B cell (primary cell): ENCODE data around the gene LRP6. TPM values are rescaled to one million over a fixed set of nuclear protein-coding genes. Genes with fewer than 3 reads are reported as not detected.

ENCODE experiments used
- ATAC-seq: fragments of 200-7000 bp; cut with Tn5 transposase; one replicate; pipeline ENCODE4 v1.10.0; 2021; ENCODE audit warnings: low read depth, mild to moderate bottlenecking, moderate number of reproducible peaks, moderate library complexity
- CTCF ChIA-PET: fragments of 350-600 bp; sonication (Branson Sonifier 250); formaldehyde crosslinking; loops from one replicate; lab custom pipeline; 2021; ENCODE audit warnings: antibody characterized with exemption, inconsistent platforms; lab: Charles Lee
- POLR2A ChIA-PET: fragments of 350-600 bp; sonication (Branson Sonifier 250); formaldehyde crosslinking; loops from one replicate; lab custom pipeline; 2021; ENCODE audit warnings: antibody characterized with exemption; lab: Charles Lee
- DNase-seq: peaks from one replicate; pipeline ENCODE4 v3.0.0; 2013
- H2AFZ ChIP-seq: 2 replicates; pipeline ENCODE4 v1.6.1; 2012; ENCODE audit warnings: mild to moderate bottlenecking, low read depth, low read length; ENCODE audit not compliant: insufficient read depth, poor library complexity, severe bottlenecking
- H3K27ac ChIP-seq, 2 donors: 1 replicate in 1 of 2; 2 replicates in 1 of 2; pipeline ENCODE4 v1.5.1; 2012 to 2013; ENCODE audit warnings: low read length in 2 of 2, mild to moderate bottlenecking in 2 of 2, moderate library complexity in 1 of 2
- H3K27me3 ChIP-seq, 4 experiments: fragments of 200-600 bp in 1 of 4; sonication (generic) in 1 of 4; replicated peaks in 1 of 4; 1 replicate in 2 of 4; 2 replicates in 2 of 4; pipeline versions ENCODE4 v1.6.1 to v1.7.0; 2013 to 2016; ENCODE audit warnings: low read length in 3 of 4, mild to moderate bottlenecking in 2 of 4, mixed read lengths in 1 of 4, moderate library complexity in 1 of 4; ENCODE audit not compliant: insufficient read depth in 4 of 4, control insufficient read depth in 3 of 4; ENCODE audit errors: control extremely low read depth in 1 of 4
- H3K36me3 ChIP-seq, 2 experiments: replicated peaks in 1 of 2; 1 replicate in 1 of 2; 2 replicates in 1 of 2; pipeline versions ENCODE4 v1.6.1 to v1.7.1; 2013; ENCODE audit warnings: low read length in 1 of 2; ENCODE audit not compliant: insufficient read depth in 2 of 2, control insufficient read depth in 1 of 2; ENCODE audit errors: control extremely low read depth in 1 of 2, extremely low read depth in 1 of 2
- H3K4me1 ChIP-seq, 2 donors: fragments of 200-600 bp in 1 of 2; sonication (generic) in 1 of 2; 1 replicate in 1 of 2; 2 replicates in 1 of 2; pipeline versions ENCODE4 v1.5.1 to v1.6.1; 2013 to 2017; ENCODE audit warnings: low read length in 2 of 2; ENCODE audit not compliant: control insufficient read depth in 2 of 2, insufficient read depth in 2 of 2
- H3K4me2 ChIP-seq: replicated peaks from 2 replicates; pipeline ENCODE3; 2012; ENCODE audit warnings: mild to moderate bottlenecking, low read depth, low read length; ENCODE audit not compliant: poor library complexity, severe bottlenecking
- H3K4me3 ChIP-seq, 5 experiments: fragments of 200-600 bp in 1 of 5; sonication (generic) in 1 of 5; 1 replicate in 3 of 5; 2 replicates in 2 of 5; pipeline versions ENCODE4 v1.5.1 to v1.7.0; 2011 to 2016; ENCODE audit warnings: low read length in 4 of 5, mild to moderate bottlenecking in 4 of 5, low read depth in 2 of 5, control low read depth in 1 of 5, moderate library complexity in 1 of 5; ENCODE audit not compliant: insufficient read depth in 1 of 5; ENCODE audit errors: control extremely low read depth in 1 of 5, extremely low read depth in 1 of 5
- H3K79me2 ChIP-seq: fragments of 200-600 bp; sonication (generic); one replicate; pipeline ENCODE4 v1.6.0; 2016; ENCODE audit warnings: low read length; ENCODE audit not compliant: control insufficient read depth, insufficient read depth
- H3K9ac ChIP-seq: fragments of 200-600 bp; sonication (generic); 2 replicates; pipeline ENCODE4 v1.6.1; 2017; ENCODE audit warnings: mild to moderate bottlenecking, low read length, moderate library complexity
- H3K9me3 ChIP-seq, 3 donors: one replicate each; pipeline versions ENCODE4 v1.6.1 to v1.7.1; 2013; ENCODE audit warnings: low read length in 2 of 3; ENCODE audit not compliant: control insufficient read depth in 2 of 3, insufficient read depth in 1 of 3; ENCODE audit errors: control extremely low read depth in 1 of 3
- H4K20me1 ChIP-seq: 2 replicates; pipeline ENCODE4 v1.6.0; 2012; ENCODE audit warnings: mild to moderate bottlenecking, low read length; ENCODE audit not compliant: insufficient read depth, control insufficient read depth, poor library complexity, severe bottlenecking
- H3K27ac Mint-ChIP-seq: one replicate; pipeline ENCODE4 v1.8.0; 2021; ENCODE audit warnings: mixed read lengths
- H3K27me3 Mint-ChIP-seq: one replicate; pipeline ENCODE4 v1.8.0; 2021; ENCODE audit warnings: mixed read lengths
- H3K4me1 Mint-ChIP-seq: one replicate; pipeline ENCODE4 v1.8.0; 2021; ENCODE audit warnings: mixed read lengths
- H3K4me3 Mint-ChIP-seq: one replicate; pipeline ENCODE4 v1.8.0; 2021; ENCODE audit warnings: mixed read lengths
- H3K9me3 Mint-ChIP-seq: one replicate; pipeline ENCODE4 v1.8.0; 2022; ENCODE audit warnings: mixed read lengths; ENCODE audit not compliant: insufficient read depth
- CTCF ChIP-seq: fragments of 200-600 bp; IDR thresholded peaks from one replicate; pipeline ENCODE4 v1.8.0; 2022; ENCODE audit warnings: antibody characterized with exemption, mild to moderate bottlenecking
- EZH2 ChIP-seq: IDR thresholded peaks from 2 replicates; pipeline ENCODE4 v1.6.1; 2012; ENCODE audit warnings: borderline replicate concordance, low read depth, mild to moderate bottlenecking, moderate library complexity, low read length; ENCODE audit not compliant: insufficient read depth, poor library complexity, severe bottlenecking
- WGBS: methylation state at CpG from one replicate; pipeline ENCODE4 v1.1.5; 2013; ENCODE audit warnings: missing lambda C conversion rate; ENCODE audit not compliant: insufficient coverage; 5-methylcytosine and 5-hydroxymethylcytosine counted together
- intact Hi-C: fragments of 100-400 bp; cut with micrococcal nuclease; formaldehyde crosslinking; loops from one replicate; pipeline ENCODE4 v1.10.0; 2022
- polyA plus RNA-seq: library from polyadenylated mRNA; depleted of rRNA; stranded (reverse); fragments of >200 nt; gene quantifications from 2 replicates; pipeline ENCODE4 v1.2.3, GENCODE V29; 2012
- total RNA-seq, 2 donors: library from RNA; stranded (reverse); fragments of 120-200 nt in 1 of 2; gene quantifications; 1 replicate in 1 of 2; 2 replicates in 1 of 2; pipeline versions ENCODE4 v1.2.3 to v1.2.4, GENCODE V29; 2013 to 2022

Gene LRP6
- total and polyA plus RNA-seq, 2 donors (not counting 1 experiment from before 2014, with no cell fraction given) = 0.34 to 2.8 TPM

- peaks cover 0 to 11% (median 0%) of the 10 kb centered on the region in 4 experiments for H3K27me3 ChIP-seq
- WGBS = 91% methylated on average over 7 of the region's 9 CpGs
- H3K4me2 ChIP-seq = no peak overlapping the region
- Mint-ChIP-seq H3K9me3 (no peaks in the 10 kb centered on the region), H3K27ac (no peak overlapping the region), H3K4me3 (no peak overlapping the region), H3K4me1 (no peaks in the 10 kb centered on the region), H3K27me3 (peaks cover 20% of the 10 kb centered on the region)
- ATAC-seq = no peak
- no peak overlapping the region for H2AFZ ChIP-seq
- no peak overlapping the region for H3K4me3 ChIP-seq
- ChIA-PET CTCF (no interaction called here), POLR2A (no interaction called here)
- DNase-seq = no peak
- no peaks in the 10 kb centered on the region for H4K20me1 ChIP-seq
- no peaks in the 10 kb centered on the region for H3K36me3 ChIP-seq
- H3K27ac ChIP-seq = no peak overlapping the region
- no peak overlapping the region for H3K9ac ChIP-seq
- H3K79me2 ChIP-seq = no peaks in the 10 kb centered on the region
- TF ChIP-seq EZH2 = no peak
- TF ChIP-seq CTCF = no peak
- H3K9me3 ChIP-seq = no peaks in the 10 kb centered on the region
- intact Hi-C loops = no loop called here
- no peaks in the 10 kb centered on the region for H3K4me1 ChIP-seq
Measured at GRCh38 chr12:12086973-12087692, 179.7 kb downstream of the LRP6 start.

- Histone ChIP-seq H4K20me1 (no peaks in the 10 kb centered on the region), H3K36me3 (no peaks in the 10 kb centered on the region), H3K9ac (no peak overlapping the region), H3K9me3 (no peaks in the 10 kb centered on the region), H3K4me1 (no peaks in the 10 kb centered on the region), H3K79me2 (no peaks in the 10 kb centered on the region), H3K27me3 (peaks cover 0 to 10% (median 0%) of the 10 kb centered on the region in 4 experiments), H3K4me3 (no peak overlapping the region), H2AFZ (no peak overlapping the region), H3K4me2 (no peak overlapping the region), H3K27ac (no peak overlapping the region)
- intact Hi-C loops = no loop called here
- H3K9me3 Mint-ChIP-seq = no peaks in the 10 kb centered on the region
- H3K4me3 Mint-ChIP-seq = no peak overlapping the region
- ChIA-PET CTCF (interaction anchor here (0.5 kb wide), 1 partner anchor 284 kb away, joined by 3 read pairs; no protein-coding TSS in a partner anchor), POLR2A (no interaction called here)
- WGBS = 89% methylated on average over 3 of the region's 5 CpGs
- no peak for DNase-seq
- no peak for ATAC-seq
- peaks cover 20% of the 10 kb centered on the region for H3K27me3 Mint-ChIP-seq
- H3K4me1 Mint-ChIP-seq = no peaks in the 10 kb centered on the region
- H3K27ac Mint-ChIP-seq = no peak overlapping the region
- TF ChIP-seq EZH2 (no peak), CTCF (no peak)
Measured at GRCh38 chr12:12086362-12086761, 180.5 kb downstream of the LRP6 start.
